Stimulated activated CD4-positive, alpha-beta T cell treated with anti-CD3 and anti-CD28 coated beads, TNF-alpha, amount 100 ng/mL, for 48 hours (primary cell): ENCODE data around the gene CEACAM4.
"Not testable (repeated sequence)": the region's sequence is repeated elsewhere in the genome, so short reads cannot be mapped to it uniquely, and the experiment has no call there.

Source experiments
- DNase-seq, 3 donors: peaks; one replicate each; pipeline ENCODE4 v3.0.0-alpha.2; 2020; ENCODE audit warnings: low read depth in 3 of 3

Gene CEACAM4

DNA sequence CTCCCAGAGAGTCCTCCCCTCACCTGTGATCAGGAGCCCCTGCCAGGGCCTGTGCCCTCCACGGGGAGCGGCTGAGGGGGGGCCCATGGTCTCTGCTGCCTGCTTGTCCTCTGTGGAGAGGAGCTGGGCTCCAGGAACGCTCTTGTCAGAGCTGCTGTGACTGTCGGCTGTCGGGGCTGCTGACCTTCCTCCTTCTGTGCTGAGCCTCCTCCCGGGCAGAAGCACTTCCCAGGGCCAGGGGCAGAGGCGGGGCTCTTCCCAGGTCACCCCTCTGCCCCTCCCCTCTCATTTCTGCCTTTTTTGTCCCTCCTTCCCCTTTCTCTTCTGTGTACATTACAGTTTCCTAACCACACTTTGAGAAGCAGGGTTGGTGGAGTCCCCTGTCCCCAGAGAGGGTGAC lies at the start of gene CEACAM4:
Gene CEACAM4, minus strand, starts transcription at position 198 of the 400 bp plus-strand sequence. Its CDS starts 111 bp downstream, at position 87.
- DNase-seq, result no peak

DNA sequence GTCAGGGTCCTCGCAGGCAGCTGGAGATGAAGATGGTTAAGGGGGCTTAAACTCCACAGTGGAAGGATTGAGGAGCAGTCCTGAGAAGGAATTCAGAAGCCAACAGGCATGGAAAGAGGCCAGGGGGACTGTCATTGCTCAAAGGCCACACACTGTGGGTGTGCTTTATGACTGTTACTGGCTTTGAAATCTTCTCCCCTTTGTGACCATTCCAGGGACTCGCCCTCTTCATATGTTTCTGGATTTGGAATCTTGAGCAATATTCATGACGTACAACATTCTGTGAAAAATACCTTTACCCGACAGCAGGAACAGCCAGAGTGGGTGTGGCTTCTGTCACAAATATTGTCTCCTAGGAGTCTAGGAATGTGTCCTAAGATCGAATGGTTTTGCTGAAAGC lies 44.6 kb upstream of the CEACAM4 start:
- no peak for DNase-seq

DNA sequence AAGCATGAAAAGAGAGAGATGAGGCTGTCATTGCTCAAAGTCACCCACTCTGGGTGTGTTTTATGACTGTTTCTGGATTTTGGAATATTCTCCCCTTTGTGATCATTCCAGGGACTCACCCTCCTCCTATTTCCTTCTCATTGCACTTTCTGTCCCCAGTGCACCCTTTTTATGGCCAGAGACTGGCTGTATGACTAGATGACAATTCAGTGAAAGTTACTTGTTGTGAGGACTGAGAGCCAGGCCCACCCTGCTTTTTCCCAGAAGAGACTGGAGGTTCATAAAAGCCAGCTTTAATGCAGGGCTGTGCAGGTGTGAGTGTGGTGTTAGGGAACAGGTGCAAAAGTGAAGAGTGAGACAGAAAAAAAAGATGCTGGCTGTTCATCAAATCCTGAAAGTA lies 43.9 kb upstream of the CEACAM4 start:
- no peak for DNase-seq

DNA sequence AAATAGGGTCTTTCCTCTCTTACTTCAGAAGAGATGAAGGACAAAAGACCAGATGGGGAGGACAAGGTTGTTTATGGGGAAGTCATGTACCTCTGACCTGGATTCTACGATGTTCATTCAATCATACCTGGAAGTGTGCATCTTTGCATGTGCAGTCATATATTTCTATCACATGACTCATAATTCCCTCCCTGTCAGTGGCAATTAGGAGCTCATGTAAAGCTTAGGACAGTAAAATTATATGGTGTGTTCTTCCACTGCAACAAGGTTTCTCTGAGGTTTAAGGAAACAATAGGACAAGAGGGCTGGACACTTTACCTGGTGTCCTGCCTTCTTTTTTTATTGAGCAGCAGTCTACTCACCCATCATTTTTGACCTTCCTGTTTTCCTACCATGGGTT lies 41.4 kb upstream of the CEACAM4 start:
- DNase-seq, result no peak

DNA sequence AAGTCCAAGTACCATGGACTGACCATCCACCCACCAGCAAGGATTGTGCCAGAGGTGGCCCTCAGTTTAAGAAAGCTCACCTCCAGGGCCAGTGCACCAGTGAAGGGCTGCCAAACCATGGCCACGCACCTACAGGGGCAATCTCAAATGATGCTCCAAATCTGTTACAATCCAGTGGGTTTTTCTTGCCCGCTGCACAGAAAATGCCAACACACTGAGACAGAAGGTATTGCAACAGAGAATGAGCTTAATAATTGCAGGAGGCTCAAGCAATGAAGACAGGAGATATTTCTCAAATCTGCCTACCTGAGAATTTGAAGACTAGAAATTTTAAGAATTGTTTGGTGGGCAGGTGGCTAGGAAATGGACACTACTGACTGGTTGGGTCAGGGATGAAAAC lies 39.2 kb upstream of the CEACAM4 start:
- no peak for DNase-seq

DNA sequence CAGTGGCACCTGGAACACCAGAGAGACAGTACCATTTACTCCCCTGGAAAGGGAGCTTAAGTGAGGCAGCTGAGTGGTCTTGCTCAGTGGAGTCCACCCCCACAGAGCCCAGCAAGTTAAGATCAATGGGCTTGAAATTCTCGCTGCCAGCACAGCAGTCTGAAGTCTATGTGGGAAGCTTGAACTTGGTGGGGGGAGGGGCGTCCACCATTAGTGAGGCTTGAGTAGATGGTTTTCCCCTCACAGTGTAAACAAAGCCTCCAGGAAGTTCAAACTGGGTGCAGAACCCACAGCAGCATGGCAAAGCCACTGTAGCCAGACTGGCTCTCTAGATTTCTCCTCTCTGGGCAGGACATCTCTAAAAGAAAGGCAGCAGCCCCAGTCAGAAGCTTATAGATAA lies 30.3 kb upstream of the CEACAM4 start:
- DNase-seq, result no peak

DNA sequence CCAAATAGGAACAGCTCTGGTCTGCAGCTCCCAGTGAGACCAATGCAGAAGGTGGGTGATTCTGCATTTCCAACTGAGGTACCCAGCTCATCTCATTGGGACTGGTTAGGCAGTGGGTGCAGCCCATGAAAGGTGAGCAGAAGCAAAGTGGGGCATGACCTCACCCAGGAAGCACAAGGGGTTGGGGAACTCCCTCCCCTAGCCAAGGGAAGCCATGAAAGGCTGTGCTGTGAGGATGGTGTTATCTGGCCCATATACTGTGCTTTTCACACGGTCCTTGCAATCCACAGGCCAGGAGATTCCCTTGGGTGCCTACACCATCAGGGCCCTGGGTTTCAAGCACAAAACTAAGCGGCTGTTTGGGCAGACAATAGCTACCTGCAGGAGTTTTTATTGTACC lies 29.9 kb upstream of the CEACAM4 start:
- DNase-seq, result not testable (repeated sequence)

DNA sequence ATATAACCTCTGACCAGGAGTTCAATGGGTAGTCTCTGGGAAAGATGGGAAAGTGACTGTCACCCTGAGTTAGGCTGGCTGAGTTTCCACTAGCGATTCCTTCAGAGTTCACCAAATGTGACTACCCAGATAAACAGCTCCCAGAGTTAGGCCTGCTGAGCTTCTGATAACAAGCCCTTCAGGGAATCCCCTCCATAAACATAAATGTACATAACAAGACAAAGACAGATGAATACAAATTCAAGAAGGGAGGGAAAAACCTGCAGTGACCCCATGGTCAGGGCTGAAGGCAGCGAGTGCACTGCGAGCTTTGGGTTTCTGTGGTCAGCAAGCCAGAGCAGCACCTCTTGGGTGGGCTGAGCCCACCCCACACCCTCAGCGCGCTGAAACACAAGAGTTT lies 25.4 kb upstream of the CEACAM4 start:
- DNase-seq, result no peak

DNA sequence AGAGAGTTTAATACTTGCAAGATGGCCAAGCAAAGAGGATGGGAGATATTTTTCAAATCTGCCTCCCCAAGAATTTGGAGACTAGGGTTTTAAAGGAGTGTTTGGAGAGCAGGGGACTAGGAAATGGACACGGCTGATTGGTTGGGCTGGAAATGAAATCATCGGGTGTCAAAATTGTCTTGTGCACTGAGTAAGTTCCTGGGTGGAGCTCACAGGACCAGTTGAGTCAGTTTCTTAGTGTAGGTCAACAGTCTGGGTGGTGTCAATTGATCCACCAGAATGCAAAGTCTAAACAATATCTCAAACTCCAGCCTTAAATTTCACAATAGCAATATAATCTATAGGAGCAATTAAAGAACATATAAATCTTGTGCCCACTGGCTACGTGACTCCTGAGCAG lies 23.0 kb upstream of the CEACAM4 start:
- no peak for DNase-seq

DNA sequence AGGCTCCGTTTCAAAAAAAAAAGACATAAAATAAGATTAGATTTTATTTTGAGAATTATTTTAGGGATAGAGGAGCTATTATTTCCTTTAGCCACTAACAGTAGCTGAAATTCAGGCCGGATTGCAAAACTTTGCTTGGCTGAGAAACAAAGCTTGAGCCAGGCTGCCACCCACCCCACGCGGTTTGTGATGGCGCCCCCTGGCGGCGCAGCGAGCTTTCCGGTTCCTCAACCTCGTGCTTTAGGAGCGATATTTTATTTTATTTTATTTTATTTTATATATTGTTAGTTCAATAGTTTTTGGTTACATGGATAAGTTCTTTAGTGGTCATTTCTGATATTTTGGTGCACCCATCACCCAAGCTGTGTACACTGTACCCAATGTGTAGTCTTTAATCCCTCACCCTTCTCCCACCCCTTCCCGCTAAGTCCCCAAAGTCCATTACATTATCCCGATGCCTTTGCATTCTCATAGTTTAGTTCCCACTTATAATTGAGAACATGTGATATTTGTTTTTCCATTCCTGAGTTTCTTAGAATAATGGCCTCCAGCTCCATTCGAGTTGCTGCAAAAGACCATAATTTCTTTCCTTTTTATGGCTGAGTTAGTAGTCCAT lies 19.8 kb upstream of the CEACAM4 start:
- peak; percentile 23 to 60 (median 30) for DNase-seq

DNA sequence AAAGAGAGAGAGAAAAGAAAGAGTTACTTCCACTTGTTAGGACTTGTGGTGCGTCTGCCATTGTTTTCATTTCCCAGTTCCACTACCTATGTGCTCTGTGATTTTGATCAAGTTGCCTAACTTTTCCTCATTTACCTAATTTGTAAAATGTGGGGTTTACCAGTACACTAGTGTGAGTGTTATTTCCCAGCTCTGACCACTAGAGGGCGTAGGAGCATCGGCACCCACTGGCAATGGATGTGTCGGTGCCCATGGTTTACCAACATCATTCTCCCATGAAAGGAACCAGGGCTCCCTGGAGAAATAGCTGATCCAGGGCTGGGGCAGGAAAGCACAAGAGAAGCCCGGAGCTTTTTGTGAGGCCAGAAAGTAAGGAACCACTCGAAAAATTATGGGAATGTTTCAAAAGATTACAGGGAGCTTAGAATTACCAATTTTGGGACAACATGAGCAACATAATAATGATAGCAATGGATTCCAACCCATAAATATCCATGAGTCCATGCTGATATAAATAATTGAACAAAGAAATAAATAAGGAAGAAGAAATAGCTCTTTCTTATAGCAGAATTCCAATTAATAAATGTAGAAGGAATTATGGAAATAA lies 15.1 kb upstream of the CEACAM4 start:
- peak; percentile 34 to 61 (median 59) for DNase-seq

DNA sequence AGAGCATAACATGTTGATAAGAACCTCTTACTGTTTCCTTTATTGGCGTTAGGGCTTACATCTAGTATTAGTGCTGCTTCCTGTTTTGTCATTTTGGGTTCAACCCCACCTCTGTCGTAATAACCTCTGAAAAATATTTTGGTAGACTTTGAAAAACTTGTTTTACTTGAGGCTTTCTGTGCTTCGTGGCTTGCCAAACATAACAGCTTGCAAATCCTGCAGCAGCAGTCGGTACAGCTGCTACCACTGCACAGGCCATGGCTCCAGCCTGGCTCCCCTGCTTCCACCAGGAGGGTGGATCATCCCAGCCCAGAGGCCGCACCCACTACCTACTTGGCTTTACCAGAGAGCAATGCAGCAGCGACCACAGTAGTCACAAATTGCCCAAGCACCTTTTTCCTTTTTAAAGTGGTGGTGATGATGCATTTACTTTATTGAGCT lies 11.8 kb upstream of the CEACAM4 start:
- DNase-seq, result no peak

DNA sequence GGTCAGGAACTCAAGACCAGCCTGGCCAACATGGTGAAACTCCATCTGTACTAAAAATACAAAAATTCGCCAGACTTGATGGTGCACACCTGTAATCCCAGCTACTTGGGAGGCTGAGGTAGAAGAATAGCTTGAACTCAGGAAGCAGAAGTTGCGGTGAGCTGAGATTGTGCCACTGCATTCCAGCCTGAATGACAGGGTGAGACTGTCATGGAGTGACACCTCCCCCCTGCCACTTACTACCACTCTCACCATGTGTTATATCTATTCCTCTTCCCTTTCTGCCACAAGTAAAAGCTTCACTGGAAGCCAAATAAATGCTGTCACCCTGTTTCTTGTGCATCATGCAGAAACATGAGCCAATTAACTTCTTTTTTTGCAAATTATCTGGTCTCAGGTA lies 10.6 kb upstream of the CEACAM4 start:
- DNase-seq, result no peak

DNA sequence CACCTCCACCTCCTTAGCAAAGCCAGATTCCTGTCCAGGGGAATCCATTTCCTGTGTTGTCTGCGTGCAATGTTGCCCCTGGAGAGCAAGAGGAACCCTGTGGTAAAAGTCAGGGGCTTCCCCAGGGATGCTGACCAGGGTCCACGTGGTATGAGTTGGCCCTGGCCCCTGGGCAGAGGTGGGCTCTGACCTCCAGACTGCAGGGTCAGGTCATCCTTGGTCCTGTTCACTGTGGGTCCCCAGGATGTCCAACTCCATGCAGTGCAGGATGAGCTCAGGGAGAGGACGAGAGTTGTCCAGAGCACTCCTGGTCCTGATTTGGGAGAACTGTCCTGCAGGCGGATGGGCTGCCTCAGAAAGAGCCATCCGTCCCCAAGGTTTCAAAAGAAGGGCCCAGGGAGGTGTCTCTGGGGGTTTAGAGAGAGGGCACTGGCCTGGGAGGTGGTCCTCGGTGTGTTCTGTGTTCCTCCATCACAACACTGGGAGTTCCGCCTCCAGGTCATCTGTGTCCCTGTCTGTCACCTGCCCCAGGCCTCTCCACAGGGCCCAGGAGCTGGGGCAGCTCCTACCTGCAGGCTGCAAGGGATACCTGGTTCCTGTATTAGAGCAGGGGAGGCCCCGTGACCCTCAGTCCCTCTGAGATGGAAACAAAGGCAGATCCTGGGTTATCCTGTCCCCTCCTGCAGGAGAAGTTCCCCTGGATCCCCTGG lies 1.2 kb upstream of the CEACAM4 start:
- no peak for DNase-seq

DNA sequence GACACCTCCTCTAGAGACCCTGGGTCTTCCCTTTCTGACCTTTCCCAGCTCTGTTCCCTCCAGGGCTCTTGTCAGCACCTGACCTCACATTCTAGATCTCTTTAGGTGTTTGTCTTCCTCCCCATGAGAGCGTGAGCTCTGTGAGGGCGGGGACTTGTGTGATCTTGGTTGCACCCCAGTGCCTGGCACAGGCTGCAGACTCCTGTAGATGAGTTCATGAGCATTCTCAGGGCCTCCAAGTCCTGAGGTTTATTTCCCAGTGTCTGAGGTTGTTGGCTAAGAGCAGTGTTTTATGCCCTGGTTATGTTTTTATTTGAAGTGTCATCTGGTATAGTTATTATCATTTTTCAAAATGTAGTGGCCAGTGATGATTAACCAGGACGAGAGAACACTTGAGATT lies 596 bp downstream of the CEACAM4 start:
- no peak for DNase-seq

DNA sequence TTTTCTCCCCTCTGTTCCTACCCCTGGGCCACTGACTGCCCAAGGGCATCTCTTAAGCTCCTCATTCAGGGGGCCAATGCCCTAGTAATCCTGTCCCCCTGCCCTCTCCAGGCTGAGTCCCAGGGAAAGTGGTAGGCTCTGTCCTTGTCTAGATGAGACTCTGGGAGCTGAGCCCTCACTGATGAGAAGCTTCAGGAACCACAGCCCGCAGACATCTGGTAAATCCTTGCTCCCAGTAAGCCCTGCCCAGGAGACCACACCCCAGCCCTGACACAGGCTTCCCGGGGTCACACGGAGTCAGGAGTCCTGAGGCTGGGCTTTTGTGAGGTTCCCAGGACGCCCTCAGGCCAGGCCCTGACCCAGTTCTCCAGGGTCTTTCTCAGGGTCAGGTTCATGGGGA lies 1.9 kb downstream of the CEACAM4 start:
- no peak for DNase-seq

DNA sequence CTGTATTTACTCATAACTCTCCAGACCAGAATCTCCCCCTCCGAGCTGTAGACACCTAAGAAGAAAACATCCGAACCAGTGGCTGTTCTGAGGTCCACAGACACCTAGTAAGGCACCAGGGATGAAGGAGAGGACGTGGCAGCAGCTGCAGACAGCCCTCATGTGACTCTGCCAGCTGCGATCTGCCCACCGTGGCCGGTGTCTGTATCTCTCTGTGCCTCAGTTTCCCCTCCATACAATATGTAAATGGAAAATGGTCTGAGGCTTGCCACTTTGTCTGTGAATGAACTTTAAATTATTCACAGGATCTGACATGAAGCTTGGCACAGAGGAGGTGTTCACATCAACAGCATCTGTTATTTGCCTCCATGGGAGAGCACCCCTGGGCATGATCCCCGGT lies 2.4 kb downstream of the CEACAM4 start:
- DNase-seq, result no peak

DNA sequence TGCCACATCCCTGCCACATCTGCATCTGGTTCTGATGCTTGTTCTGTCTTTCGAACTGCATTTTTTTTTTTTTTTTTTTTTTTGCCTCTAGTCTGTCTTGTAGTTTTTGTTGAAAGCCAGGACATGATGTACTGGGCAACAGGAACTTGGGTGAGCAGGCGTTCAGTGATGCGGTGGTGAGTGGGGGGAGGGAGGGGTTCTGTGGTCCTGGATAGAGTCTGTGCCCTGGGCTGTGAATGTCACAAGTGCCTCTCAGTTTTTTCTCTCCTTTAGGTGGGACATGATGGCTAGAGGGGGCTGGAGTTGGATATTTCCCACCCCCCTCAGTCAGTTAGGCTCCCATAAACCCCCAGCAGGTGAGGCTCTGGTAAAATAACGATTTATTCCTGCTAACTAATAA lies 3.5 kb downstream of the CEACAM4 start:
- DNase-seq, result no peak

DNA sequence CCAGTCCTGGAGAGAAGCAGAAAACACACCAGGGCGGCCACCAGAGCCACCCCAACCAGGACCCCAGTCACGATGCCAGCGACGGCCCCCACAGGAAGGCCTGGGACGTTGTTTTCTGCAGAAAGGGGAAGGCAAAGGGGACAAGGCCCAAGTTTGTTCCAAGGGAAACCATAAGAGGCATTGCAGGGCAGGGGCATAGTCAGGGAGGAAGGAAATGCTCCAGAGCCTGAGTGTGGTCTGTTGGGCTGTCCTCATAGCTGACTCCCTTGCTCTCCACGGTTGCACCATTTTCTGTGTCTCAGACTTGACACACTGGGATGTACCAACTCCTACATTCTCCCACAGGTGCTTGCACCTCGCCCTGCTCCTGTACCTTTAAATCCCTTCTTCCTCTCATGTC lies 5.2 kb downstream of the CEACAM4 start:
- DNase-seq, result no peak

DNA sequence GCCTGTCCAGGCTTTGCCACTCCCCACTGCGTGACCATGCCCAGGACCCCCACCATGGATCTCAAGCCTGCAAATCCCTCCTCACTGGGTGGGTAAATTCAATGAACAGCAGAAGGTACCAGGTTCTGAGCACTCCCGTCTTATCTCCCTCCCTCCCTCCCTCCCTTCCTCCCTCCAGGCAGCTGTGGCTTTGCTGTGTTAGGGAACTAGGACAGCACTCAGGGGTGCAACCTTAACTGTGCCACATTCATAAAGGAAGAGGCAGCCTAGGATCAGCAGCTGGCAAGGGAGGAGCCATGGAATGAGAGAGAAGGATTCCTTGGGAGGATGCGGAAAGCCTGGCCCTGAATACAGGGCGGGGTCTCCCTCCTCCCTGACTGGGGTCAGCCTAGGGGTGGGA lies 5.6 kb downstream of the CEACAM4 start:
- DNase-seq, result no peak

DNA sequence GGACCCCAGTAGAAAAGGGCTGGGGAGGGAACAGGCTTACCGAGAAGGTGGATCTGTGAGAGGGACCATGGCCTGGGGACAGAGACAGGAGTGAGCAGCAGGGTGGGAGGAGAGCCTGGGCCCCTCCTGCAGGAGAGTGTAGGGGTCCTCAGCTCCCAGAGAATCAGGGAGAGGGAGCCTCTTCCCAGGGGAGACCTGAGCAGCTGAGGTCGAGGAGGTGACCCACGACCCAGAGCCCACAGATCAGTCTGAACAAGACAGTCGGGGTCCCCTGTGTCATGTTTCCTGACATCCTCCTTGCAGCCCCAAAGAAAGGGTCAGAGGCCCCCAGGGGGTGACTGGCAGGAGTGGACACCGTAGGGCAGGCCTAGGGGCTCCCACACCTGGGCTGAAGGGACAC lies 6.7 kb downstream of the CEACAM4 start:
- no peak for DNase-seq

DNA sequence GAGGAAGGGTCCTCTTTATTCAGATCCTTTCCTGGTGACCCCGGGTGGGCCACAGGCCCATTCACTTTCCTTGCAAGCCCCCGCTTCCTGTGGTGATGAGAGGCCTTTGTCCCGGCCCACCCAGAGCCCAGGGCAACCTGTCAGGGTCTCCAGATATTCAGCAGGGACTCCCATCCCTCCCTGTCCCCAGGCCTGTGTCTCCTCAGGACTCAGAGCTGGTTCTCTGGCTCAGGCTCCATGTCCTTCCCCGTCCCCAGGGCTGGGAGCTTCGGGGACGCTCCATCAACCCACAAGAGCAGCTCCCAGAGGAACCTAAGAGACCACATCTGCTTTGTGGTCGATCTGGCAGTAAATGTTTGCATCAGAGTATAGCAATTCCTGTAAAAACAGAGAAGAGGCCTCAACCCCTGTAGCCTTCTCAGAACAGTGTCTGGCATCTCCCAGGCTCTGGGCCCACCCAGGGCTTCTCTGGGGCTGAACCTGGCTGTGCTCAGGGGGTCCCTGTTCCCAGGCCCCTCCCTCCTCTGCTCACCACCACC lies 7.8 kb downstream of the CEACAM4 start:
- no peak for DNase-seq
